GM19099 (cell line): ENCODE data around the gene MORN1.

Source experiments
- POLR2A ChIP-seq: IDR thresholded peaks from 3 replicates; pipeline ENCODE4 v1.6.1; 2011; ENCODE audit warnings: low read depth; ENCODE audit not compliant: insufficient read length; ENCODE audit errors: extremely low read depth

The MORN1 gene

DNA sequence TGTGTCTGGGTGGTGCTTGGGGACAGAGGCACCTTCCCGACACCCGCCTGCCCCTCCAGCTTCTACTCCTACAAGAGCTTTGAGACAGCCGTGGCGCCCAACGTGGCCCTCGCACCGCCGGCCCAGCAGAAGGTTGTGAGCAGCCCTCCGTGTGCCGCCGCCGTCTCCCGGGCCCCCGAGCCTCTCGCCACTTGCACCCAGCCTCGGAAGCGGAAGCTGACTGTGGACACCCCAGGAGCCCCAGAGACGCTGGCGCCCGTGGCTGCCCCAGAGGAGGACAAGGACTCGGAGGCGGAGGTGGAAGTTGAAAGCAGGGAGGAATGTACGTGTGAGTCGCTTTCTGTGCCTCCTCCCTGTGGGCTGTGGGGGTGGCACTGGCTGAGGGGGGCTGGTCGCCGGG, 87.6 kb downstream of the MORN1 start:
- no peak for TF ChIP-seq POLR2A

DNA sequence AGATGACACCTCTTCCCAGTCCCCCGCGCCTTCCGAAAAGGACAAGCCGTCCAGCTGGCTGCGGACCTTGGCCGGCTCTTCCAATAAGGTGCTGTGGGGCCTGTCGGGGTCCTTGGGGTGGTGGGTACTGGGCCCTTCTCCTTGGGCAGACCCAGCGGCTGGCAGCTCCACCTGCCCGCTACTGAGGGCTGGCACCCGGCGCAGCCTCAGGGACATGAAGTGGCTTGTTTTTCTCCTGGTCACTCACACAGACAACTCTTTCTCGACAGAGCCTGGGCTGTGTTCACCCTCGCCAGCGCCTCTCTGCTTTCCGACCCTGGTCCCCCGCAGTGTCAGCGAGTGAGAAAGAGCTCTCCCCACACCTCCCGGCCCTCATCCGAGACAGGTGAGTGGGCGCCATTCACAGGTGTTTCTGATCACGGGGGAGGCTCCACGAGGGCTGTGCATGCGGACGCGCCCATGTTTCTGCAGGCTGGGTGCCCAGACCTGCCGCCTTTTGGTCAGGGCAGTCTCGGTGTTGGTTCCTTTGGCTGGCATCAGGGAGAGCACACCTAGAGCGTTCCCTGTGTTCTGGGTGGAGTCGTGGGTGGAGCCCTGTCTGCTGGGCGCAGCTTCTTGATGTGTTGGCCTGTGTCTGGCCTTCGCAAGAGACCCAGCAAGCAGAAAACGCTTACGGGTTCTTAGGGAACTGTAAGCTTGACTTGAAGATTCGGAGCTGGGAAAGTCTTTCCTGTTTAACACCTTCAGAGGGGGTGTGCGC, 88.2 kb downstream of the MORN1 start:
- TF ChIP-seq POLR2A = no peak

GRCh38 chr1:2302292-2302925, 88.9 kb downstream of the MORN1 start:
- no peak for TF ChIP-seq POLR2A

- no peak for TF ChIP-seq POLR2A
Observed at GRCh38 chr1:2301607-2302291, 89.6 kb downstream of the MORN1 start.

DNA sequence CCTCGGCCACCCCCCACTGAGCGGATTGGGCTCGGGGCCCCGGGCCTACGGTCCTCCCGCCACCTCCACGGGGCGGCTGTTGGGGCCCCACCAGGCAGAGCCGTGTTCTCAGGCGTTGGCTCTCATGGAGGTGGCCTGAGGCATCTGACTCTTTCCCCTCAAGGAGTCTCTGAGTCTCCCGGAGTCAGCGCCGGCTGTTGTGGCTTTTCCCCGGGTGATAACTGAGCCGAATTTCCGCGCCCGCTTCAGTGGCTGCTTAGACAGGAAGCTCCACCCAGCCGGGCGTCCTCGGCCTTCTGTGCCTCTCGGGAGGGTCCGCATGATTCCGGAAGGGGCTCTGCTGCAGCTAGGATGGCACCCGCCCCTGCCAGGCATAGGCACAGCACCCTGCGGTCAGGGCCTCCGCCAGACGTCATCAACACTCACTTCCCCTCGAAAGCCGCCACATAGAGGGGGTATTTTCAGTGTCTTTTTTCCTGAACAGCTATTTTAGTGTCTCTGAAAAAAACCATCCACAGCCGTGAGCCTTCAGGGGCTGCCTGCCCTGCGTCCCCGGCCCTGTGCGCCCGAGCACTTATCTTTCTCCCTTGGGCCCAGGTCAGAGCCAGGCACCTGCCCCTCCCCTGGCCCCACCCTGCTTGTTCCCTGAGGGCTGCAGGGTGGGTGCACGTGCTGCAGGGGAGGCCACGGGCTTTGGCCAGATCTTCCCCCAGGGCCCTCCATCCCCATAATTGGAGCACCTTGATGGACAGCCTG, 90.3 kb downstream of the MORN1 start:
- TF ChIP-seq POLR2A = peak; percentile 60

- TF ChIP-seq POLR2A = peak; percentile 64
Observed at GRCh38 chr1:2300004-2300771, 91.2 kb downstream of the MORN1 start.

DNA sequence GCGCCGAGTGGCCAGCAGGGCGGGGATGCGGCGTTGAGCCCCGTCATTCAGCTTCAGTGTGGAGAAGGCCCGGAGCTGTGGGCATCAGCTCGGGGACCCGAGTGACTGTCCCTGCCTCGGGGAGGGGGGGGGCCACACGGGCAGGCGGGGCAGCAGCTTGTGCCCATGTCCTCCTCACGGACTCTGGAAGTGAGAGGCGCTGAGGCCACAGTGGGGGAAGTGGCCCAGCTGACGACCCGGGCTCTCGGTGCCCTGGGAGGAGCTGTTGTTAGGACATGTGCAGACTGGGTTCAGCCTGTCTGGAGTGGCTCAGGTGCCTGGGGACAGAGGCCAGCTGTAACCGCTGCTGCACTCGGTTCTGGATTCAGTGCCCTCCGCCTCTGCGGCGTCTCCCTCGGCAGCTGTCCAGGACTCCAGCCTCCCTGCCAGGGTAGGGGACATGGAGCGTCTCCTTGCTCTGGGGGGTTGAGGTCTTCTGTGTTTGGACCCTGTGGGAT, 92.2 kb downstream of the MORN1 start:
- no peak for TF ChIP-seq POLR2A

DNA sequence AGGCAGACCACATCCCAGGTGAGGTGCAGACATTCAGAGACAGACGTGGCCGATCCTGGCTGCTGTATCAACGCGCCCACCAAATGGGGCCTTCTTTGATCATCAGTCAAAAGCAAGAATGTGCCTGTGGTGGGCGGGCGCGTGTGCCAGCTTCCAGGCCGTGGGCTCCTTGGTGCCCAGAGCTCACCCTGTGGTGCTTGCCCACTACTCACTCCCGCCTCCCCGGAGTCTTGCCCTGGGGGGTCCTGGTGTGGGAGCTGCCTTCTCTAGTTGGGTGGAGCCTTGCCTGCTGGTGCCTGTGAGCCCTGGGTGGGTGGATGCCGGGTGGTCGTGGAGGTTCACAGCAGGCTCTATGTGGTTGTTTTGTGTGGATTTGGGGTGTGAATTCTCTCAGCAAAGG, 92.7 kb downstream of the MORN1 start:
- TF ChIP-seq POLR2A = no peak

DNA sequence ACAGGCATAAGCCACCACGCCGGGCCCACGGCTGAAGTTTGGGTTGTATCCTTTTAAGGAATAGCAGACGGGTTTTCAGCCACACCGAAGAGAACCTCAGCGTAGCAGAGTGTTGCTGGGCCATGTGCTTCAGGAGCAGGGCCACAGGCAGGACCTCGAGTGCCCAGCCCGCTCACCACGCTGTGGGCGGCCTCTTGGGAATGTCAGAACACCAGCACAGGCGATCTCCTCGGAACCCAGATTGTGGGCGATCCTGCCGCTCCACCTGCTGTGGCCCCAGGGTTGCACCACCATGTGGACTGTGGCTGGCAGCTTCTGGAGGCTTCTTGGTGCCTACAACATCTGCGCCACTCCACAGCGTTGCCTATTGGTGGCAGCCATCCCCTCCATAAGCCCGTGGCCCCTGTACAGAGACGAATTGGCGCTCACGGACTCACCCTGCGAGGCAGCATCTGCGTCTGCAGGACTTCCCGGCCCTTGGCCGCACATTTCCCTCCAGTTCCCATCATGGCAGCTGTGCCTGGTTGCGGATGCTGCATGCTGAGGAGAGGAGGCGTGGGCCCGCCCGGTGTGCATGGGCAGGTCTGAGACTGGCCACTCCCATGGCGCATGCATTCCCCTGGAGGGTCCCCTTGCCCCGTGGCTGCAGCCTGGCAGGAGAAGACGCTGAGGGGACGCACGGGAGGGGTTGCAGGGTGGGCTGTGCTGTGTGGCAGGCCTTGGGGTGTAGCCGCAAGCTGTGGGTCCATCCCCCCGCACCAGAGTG, 93.9 kb downstream of the MORN1 start:
- TF ChIP-seq POLR2A = no peak

- TF ChIP-seq POLR2A = no peak
Observed at GRCh38 chr1:2296614-2297013, 94.7 kb downstream of the MORN1 start.

DNA sequence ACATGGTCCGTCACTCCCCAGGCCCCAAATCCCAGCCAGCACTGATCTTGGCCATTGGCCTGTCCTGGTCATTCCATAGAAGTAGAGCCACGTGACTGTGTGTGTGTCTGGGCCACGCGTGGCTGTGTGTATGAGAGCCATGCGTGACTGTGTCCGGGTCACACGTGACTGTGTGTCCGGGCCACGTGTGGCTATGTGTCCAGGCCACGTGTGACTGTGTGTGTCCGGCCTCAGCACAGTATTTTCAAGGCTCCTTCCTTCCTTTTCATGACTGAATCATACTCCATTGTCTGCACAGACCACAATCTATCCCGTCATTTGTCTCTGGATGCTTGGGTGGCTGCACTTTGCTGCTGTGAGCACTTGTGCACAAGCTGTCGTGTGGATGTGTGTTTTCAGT, 95.8 kb downstream of the MORN1 start:
- no peak for TF ChIP-seq POLR2A

GRCh38 chr1:2294725-2295078, 96.7 kb downstream of the MORN1 start:
- TF ChIP-seq POLR2A = no peak

DNA sequence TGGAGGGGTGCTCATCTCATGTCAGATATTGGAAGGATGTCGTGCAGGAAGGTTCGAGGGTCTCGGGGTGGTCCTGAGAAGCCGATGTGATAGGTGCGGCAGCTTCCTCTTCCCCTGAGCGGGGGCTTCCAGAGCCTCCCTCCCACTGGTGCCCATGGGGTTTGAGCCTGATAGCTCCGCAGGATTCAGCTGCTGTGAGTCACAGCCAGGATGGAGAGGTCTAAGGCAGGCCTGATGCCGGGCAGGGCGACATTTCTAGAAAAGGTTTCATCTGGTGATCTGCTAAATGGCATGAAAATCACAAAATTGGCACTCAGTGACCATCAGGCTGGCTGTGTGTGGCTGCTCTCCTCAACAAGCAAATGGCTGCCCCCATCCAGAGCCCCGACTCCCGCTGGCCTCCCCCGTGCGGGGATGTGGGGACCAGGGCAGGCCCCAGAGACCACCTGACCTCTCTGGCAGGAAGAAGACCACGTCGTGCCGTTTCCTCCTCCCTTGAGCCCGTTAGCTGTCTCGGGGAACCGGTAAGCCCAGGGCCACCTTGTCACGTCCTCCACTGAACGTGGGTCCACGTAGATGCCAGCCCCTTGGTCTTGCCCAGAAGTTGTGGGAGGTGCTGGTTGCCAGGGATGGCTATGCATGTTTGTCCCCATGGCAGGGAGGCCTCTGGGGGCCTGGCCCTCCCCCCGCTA, 97.2 kb downstream of the MORN1 start:
- TF ChIP-seq POLR2A = no peak
